Stomach (tissue), 9 donors: Measurements from ENCODE around the gene OCA2. TPM values are rescaled to one million over a fixed set of nuclear protein-coding genes. Genes with fewer than 3 reads are reported as not detected.

ENCODE experiments used
- DNase-seq, 2 donors: peaks; one replicate each; pipeline versions ENCODE4 v3.0.0 to v3.0.0-alpha.2; 2013 to 2019
- H3K27ac ChIP-seq, 5 donors: fragments of 200-600 bp in 4 of 5; sonication (generic) in 4 of 5; one replicate each; pipeline ENCODE4 v1.5.1; 2013 to 2019; ENCODE audit warnings: mild to moderate bottlenecking in 1 of 5, moderate library complexity in 1 of 5
- H3K27me3 ChIP-seq, 3 donors: fragments of 200-600 bp; sonication (generic); one replicate each; pipeline ENCODE4 v1.5.1; 2017 to 2019; ENCODE audit warnings: mixed run types in 1 of 3
- H3K36me3 ChIP-seq, 4 donors: fragments of 200-600 bp; sonication (generic); 1 replicate in 3 of 4; 2 replicates in 1 of 4; pipeline ENCODE4 v1.5.1; 2016 to 2019
- H3K4me1 ChIP-seq, 4 donors: fragments of 200-600 bp; sonication (generic); one replicate each; pipeline ENCODE4 v1.5.1; 2016 to 2019
- H3K4me3 ChIP-seq, 4 donors: fragments of 200-600 bp; sonication (generic) in 3 of 4; one replicate each; pipeline ENCODE4 v1.5.1; 2016 to 2019; ENCODE audit warnings: mild to moderate bottlenecking in 1 of 4
- H3K9me3 ChIP-seq, 4 donors: fragments of 200-600 bp; sonication (generic); one replicate each; pipeline ENCODE4 v1.5.1; 2016 to 2019
- EP300 ChIP-seq: sonication (generic); formaldehyde crosslinking; IDR thresholded peaks from one replicate; pipeline ENCODE4 v1.6.1; 2017; ENCODE audit warnings: antibody characterized with exemption
- POLR2A ChIP-seq, 4 donors: fragments of 450-650 bp; IDR thresholded peaks; one replicate each; pipeline ENCODE4 v1.6.1; 2016; ENCODE audit warnings: antibody characterized with exemption in 4 of 4, control low read depth in 2 of 4, mild to moderate bottlenecking in 1 of 4, moderate library complexity in 1 of 4
- POLR2AphosphoS5 ChIP-seq, 3 donors: sonication (generic); formaldehyde crosslinking; IDR thresholded peaks; one replicate each; pipeline ENCODE4 v1.6.1; 2016; ENCODE audit warnings: antibody characterized with exemption in 3 of 3
- WGBS, 5 donors: extraction: QIAGEN DNeasy Blood & Tissue Kit in 3 of 5; methylation state at CpG; one replicate each; pipeline versions ENCODE4 v1.1.5 to v1.1.7; 2013 to 2018; 5-methylcytosine and 5-hydroxymethylcytosine counted together
- intact Hi-C: fragments of 100-400 bp; cut with DNase I; formaldehyde crosslinking; loops from one replicate; pipeline ENCODE4 v1.15.1; 2023; ENCODE audit warnings: low total_unique reads
- polyA plus RNA-seq, 3 donors: library from polyadenylated mRNA; stranded (reverse); fragments of 200-250 nt; gene quantifications; one replicate each; pipeline ENCODE4 v1.2.3, GENCODE V29; 2013
- total RNA-seq, 5 donors: library from RNA; depleted of rRNA; stranded (reverse); fragments of >200 nt; gene quantifications; one replicate each; pipeline versions ENCODE4 v1.1.0 to v1.2.3, GENCODE V29; 2014 to 2016
- TF ChIP-seq, protein P1 (sequence below), 7 experiments: fragments of 450-650 bp in 4 of 7; fragments of 200-600 bp in 3 of 7; sonication (generic) in 3 of 7; IDR thresholded peaks; one replicate each; pipeline ENCODE4 v1.5.1; 2016 to 2019; ENCODE audit warnings: antibody characterized with exemption in 7 of 7, control low read depth in 2 of 7, mild to moderate bottlenecking in 1 of 7
- donor health status: healthy with polysubstance abuse.
- donor health status: Bipolar disorder and iron deficiency.
- donor health status: healthy.

The OCA2 gene
- total and polyA plus RNA-seq, 8 donors, result 0.12 to 0.89 (median 0.65) TPM; not detected in 4

DNA sequence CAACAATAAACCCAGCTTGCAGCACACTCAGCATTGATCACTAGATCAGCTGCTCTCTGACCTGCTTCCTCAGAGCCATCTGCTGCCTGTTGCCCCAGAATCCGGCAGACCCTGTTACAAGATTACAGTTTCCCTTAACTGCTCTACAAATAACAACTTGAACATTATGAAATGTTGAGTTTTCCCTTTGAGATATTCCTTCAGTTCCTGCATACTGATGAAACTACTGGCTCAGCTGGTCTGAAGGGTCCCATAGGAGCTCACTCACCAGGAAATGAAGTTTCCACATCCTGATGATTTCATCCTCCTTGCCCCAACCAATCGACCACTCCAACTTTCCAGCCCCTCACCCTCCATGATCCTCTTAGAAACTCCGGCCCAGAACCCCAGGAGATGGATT lies 281.9 kb downstream of the OCA2 start:
- H3K27me3 ChIP-seq, result no peaks in the 10 kb centered on the region
- H3K4me3 ChIP-seq, result no peak overlapping the region
- no peaks in the 10 kb centered on the region for H3K4me1 ChIP-seq
- H3K27ac ChIP-seq, result no peak overlapping the region
- no peak for DNase-seq
- peaks cover 5 to 42% (median 18%) of the 10 kb centered on the region in 4 donors for H3K9me3 ChIP-seq
- intact Hi-C loops, result loop anchor here (10.0 kb wide), 1 partner anchor 118 kb away; no protein-coding TSS in a partner anchor
- H3K36me3 ChIP-seq, result no peaks in the 10 kb centered on the region
- no peak for TF ChIP-seq EP300
- no peak for TF ChIP-seq POLR2A (IDR thresholded peaks at IDR 0.05)
- TF ChIP-seq, protein P1, sequence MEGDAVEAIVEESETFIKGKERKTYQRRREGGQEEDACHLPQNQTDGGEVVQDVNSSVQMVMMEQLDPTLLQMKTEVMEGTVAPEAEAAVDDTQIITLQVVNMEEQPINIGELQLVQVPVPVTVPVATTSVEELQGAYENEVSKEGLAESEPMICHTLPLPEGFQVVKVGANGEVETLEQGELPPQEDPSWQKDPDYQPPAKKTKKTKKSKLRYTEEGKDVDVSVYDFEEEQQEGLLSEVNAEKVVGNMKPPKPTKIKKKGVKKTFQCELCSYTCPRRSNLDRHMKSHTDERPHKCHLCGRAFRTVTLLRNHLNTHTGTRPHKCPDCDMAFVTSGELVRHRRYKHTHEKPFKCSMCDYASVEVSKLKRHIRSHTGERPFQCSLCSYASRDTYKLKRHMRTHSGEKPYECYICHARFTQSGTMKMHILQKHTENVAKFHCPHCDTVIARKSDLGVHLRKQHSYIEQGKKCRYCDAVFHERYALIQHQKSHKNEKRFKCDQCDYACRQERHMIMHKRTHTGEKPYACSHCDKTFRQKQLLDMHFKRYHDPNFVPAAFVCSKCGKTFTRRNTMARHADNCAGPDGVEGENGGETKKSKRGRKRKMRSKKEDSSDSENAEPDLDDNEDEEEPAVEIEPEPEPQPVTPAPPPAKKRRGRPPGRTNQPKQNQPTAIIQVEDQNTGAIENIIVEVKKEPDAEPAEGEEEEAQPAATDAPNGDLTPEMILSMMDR (IDR thresholded peaks at IDR 0.05), result no peak
- no peak for TF ChIP-seq POLR2AphosphoS5 (IDR thresholded peaks at IDR 0.05)
- 71 to 86% (median 76%) methylated on average over 3 of the region's 3 CpGs for WGBS, 5 donors

DNA sequence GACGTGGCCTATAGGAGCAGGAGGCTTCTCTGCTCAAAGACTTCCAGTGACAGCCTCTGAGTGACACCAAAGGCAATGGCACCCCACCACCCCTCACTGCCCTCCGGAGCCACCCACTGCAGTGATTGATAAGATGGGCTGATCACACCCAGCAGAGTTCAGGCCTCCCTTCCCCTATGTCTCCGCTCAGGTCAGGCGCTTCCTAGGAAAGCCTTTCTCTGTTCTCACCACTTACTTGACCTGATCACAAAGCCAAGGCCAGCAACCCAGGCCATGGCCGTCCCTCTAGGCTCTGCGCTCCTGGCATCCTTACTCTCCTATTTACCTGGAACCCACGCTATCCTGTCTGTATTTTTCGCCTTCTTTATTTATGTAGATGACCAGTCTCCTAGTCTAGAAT lies 282.3 kb downstream of the OCA2 start:
- Histone ChIP-seq H3K4me3 (no peak overlapping the region), H3K27ac (no peak overlapping the region), H3K36me3 (no peaks in the 10 kb centered on the region), H3K27me3 (no peaks in the 10 kb centered on the region), H3K9me3 (peaks cover 5 to 42% (median 18%) of the 10 kb centered on the region in 4 donors), H3K4me1 (no peaks in the 10 kb centered on the region)
- intact Hi-C loops, result loop anchor here (10.0 kb wide), 1 partner anchor 118 kb away; no protein-coding TSS in a partner anchor
- no peak for DNase-seq
- TF ChIP-seq POLR2AphosphoS5 (IDR thresholded peaks at IDR 0.05) (no peak), POLR2A (IDR thresholded peaks at IDR 0.05) (no peak), EP300 (no peak)
- TF ChIP-seq, protein P1 (IDR thresholded peaks at IDR 0.05), result no peak
- WGBS, 5 donors, result 81 to 91% (median 86%) methylated on average over 7 to 8 of the region's 8 CpGs

DNA sequence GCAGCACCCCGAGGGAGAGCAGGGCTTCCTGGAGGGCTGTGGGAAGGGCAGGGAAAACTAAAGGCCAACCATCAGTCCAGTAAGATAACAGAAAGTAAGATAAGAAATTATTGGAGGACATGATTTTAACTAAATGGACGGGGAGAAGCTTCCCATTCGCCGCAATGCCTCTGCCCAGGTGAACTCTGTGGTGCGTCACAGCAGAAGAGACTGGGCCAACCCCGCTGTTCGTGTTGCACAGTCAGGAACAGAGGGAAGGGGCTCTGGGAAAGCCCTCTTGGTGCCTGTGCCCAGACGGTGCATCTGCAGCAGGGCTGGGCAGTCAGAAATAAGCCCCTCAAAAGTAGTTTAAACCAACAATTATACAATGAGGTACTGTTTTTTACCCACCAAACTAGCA lies 284.1 kb downstream of the OCA2 start:
- Histone ChIP-seq H3K27ac (no peak overlapping the region), H3K27me3 (no peaks in the 10 kb centered on the region), H3K4me1 (no peaks in the 10 kb centered on the region), H3K36me3 (no peaks in the 10 kb centered on the region), H3K9me3 (peaks cover 5 to 42% (median 18%) of the 10 kb centered on the region in 4 donors), H3K4me3 (no peak overlapping the region)
- WGBS, 5 donors, result 74 to 85% (median 79%) methylated on average over 8 of the region's 8 CpGs
- DNase-seq, result no peak
- TF ChIP-seq EP300 (no peak), POLR2A (IDR thresholded peaks at IDR 0.05) (no peak), POLR2AphosphoS5 (IDR thresholded peaks at IDR 0.05) (no peak)
- TF ChIP-seq, protein P1 (IDR thresholded peaks at IDR 0.05), result no peak
- intact Hi-C loops, result loop anchor here (10.0 kb wide), 1 partner anchor 120 kb away; no protein-coding TSS in a partner anchor

DNA sequence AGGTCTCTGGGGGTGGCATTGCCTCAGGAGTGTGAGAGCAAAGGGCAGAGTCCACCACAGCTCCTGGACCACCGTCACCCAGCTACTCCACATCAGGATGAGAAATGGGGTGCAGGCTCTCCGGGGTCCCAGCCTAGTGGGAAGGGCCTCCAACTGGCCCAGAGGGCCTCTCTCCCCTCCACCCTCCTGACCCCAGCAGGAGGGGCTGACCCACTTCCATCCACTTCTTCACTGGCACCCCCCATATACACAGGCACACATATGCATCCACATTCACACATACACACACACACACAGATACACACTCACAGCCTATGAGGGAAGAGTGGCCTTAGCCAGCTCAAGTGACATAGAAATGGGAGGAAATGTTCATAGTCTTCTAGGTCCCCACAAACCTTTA lies 286.0 kb downstream of the OCA2 start:
- Histone ChIP-seq H3K27me3 (no peaks in the 10 kb centered on the region), H3K36me3 (no peaks in the 10 kb centered on the region), H3K4me3 (no peak overlapping the region), H3K4me1 (no peaks in the 10 kb centered on the region), H3K9me3 (peaks cover 5 to 40% (median 17%) of the 10 kb centered on the region in 4 donors), H3K27ac (no peak overlapping the region)
- intact Hi-C loops, result loop anchor here (10.0 kb wide), 1 partner anchor 122 kb away; no protein-coding TSS in a partner anchor
- TF ChIP-seq EP300 (no peak), POLR2AphosphoS5 (IDR thresholded peaks at IDR 0.05) (no peak), POLR2A (IDR thresholded peaks at IDR 0.05) (no peak)
- TF ChIP-seq, protein P1 (IDR thresholded peaks at IDR 0.05), result no peak
- WGBS, 5 donors, result 68 to 90% (median 78%) methylated on average over 2 of the region's 2 CpGs; no CpG with 5 or more reads in 1 of the 5 donors
- no peak for DNase-seq
